KOPT-K1 (cell line): ENCODE data around the gene PLP2.
A peak's percentile ranks its signal among the peaks of the same experiment; 100 is the strongest.

Experiments used
- H3K27ac ChIP-seq: fragments of 200-600 bp; sonication (generic); 2 replicates; pipeline ENCODE4 v1.5.1; 2016; ENCODE audit warnings: antibody characterized with exemption, mild to moderate bottlenecking, low read depth, low read length; ENCODE audit not compliant: poor library complexity, severe bottlenecking
- H3K36me3 ChIP-seq: fragments of 200-600 bp; sonication (generic); 2 replicates; pipeline ENCODE4 v1.5.1; 2017; ENCODE audit warnings: antibody characterized with exemption, mild to moderate bottlenecking, low read length, moderate library complexity; ENCODE audit not compliant: insufficient read depth
- H3K9me3 ChIP-seq: fragments of 200-600 bp; sonication (generic); 2 replicates; pipeline ENCODE4 v1.5.1; 2017; ENCODE audit warnings: antibody characterized with exemption, low read length, mild to moderate bottlenecking; ENCODE audit not compliant: insufficient read depth, poor library complexity, severe bottlenecking

The PLP2 gene

DNA sequence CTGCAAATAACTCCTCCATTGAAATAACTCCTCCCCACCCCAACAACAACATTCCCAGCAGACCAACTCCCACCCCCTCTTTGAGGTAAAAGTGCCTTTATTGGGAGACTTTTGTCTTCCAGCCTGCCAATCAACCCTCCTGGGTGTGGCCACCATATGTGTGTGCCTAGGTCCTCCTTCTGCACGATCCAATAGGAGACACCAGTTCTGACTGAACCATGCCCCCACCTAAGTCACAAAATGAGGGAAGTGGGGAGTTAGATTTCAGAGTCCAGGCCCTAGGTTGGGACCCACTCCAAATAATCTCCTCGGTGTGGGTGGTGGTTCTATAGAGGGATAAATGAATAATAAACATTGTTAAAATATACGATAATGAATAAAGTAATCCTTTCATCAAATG is 3.0 kb downstream of the PLP2 start:
- Histone ChIP-seq H3K36me3 (peaks cover 59% of the 10 kb centered on the region), H3K27ac (no peak overlapping the region), H3K9me3 (no peaks in the 10 kb centered on the region)

DNA sequence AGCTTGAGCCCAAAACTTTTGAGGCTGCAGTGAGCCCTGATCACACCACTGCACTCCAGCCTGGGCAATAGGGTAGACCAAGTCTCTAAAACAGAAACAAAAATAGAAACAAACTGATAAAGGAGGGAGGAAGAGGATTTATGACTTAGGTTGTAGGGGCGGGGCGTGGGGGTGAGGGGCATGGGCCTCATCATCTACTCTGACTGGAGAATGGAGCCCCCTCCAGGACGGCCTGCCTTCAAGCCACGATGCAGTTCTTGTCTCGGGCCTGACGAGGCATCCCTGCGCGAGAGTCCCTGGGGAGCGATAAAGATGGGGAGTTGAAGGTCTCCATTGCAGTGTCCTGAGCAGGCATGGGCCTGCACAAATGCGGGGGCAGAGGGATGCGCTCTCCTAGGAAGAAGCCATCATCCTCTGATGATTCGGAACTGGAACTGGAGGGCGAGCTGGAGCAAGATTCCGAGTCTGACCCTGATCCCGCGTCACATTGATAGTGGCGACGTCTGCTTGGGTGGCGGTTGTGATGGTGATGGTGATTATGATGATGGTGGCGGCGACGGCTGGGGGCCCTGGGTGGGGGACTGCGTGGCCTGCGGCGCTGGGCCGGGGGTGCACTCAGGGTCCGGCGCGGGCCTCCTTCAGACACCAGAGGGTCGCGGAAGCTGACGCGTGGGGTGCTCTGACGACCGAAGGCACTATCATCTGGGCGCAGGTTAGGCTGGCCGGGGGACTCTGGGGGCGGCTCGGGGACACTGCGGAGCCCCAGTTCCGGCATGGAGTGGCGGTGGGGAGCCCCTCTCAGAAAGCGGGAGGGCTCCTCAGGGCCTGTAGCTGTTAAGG is 4.0 kb downstream of the PLP2 start:
- Histone ChIP-seq H3K27ac (no peak overlapping the region), H3K9me3 (no peaks in the 10 kb centered on the region), H3K36me3 (peaks cover 59% of the 10 kb centered on the region)

DNA sequence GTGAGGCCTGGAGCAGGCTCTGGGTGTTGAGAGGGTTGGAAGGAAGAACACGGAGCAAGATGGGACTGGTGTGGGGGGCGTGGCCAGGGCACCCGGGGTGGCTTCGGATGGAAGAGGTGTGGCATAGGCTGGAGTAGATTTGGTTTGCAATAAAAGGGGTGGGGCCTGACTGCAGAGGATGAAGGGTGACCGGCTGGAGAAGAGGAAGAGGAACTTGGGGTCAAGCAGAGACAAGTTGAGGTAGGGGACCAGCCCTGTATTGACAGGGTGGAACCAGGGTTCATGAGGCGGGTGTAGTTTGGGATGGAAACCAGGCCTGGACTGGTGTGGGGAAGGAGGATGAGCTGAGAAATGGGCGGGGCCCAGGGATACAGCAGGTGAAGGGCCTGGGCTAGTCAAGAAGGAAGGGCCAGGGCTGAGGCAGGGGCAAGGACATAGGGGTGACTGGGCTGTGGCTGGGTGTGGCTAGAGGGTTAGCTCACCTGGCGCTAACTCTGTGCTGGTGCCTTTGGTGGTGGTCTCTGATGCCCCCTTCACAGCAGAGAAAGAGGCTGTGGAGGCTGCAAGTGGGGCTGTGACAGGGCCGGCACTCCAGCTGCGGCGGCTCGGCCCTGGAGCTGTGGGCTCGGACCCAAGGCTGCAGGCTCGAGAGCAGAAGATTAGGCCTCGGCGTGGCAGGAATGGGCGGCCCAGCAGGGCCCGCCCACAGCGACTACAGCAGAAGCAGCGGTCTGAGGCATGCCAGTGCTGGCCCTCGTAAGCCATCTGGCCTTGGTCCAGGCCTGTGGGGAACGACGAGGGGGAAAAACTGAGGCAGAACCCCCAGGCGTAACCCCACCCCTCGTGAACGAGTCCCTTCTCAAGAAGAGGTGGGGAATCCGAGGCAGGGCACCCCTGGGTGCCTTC is 5.0 kb downstream of the PLP2 start:
- peaks cover 59% of the 10 kb centered on the region for H3K36me3 ChIP-seq
- no peak overlapping the region for H3K27ac ChIP-seq
- no peaks in the 10 kb centered on the region for H3K9me3 ChIP-seq

DNA sequence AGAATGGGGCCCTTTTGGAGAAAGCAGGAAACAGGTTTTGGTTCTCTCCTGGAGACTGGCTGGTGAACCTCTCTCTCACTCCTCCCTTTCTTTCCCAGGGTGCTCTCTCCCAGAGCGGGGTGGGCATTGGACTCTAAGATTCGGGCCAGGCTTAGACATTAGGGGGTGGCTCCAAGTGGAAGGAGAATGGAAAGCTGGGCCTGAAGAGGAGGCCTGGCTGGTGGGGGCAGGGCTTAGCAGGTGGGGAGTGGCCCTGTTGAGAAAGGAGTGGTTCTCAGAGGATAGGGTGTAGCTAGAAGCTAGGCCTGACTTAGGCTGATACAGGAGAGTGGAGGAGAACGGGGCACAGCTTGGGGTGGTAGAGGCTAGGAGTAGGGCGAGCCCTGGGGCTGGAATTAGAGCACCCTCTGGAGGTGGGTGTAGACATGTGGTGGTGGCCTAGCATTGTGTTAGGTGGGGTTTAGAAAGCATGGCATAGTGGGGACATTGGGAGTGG is 5.7 kb downstream of the PLP2 start:
- Histone ChIP-seq H3K27ac (no peak overlapping the region), H3K36me3 (peaks cover 59% of the 10 kb centered on the region), H3K9me3 (no peaks in the 10 kb centered on the region)

DNA sequence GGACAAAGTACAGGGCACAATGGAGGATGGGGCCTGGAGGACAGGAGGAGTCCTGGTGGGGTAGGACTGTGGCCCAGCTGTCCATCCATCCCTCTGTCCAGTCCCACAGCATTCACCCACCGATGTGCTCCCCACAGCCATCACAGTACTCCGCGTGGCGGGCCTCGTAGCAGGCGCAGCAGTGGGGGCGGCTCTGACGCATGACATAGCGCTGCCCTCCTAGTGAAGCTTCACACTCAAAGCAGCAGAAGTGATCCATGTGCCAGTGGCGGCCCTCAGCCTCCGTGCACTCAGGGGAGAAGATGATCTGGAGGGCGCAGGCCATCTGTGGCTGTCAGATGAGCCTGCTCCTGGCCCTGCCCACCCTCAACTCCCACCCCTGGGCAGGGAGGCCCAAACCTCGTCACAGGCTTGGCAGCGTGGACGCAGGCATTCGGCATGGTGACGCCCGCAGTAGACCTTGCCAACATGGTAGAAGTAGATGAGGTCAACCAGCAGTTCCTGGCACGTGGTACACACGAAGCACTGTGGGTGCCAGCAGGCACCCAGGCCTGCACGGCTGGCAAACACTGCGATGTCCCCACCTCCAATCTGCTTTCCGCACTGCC is 6.3 kb downstream of the PLP2 start:
- H3K36me3 ChIP-seq = peaks cover 57% of the 10 kb centered on the region
- no peaks in the 10 kb centered on the region for H3K9me3 ChIP-seq
- H3K27ac ChIP-seq = no peak overlapping the region

DNA sequence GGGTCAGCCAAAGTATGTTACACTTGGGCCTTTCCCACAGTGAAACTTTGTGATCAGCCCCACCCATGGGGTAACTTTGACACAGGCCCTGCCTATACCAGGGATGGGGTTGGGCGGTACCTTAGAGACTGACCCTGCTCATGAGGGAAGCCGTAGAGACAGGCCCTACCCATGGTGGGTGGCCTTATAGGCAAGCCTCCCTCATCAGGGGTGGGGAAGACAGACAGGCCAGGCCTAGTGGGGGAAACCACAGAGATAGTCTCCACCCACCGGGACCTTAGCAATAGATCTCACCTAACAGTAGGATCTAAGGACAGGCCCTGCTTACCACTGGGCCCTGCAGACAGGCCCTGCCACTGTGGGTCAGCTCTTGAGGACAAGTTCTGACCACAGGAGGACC is 6.8 kb downstream of the PLP2 start:
- Histone ChIP-seq H3K36me3 (peaks cover 52% of the 10 kb centered on the region), H3K9me3 (no peaks in the 10 kb centered on the region), H3K27ac (no peak overlapping the region)

DNA sequence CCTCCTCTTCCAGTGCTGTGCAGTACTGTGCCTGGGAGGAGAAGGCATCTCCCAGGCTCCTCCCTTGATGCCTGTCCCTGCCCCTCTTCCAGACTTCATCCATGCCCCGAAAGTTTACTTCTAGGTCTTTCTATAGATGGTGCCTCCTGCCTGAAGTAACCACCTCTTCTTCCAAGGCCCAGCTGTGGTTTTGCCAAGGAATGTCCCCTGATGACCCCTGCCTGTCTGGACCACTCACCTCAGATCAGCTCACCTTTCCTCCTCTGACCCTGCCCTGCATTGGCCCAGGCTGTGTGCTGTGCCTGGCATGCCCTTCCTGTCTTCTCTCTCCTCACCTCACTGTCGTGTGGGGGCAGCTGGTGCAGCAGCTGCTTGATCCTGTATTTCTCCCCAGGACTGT is 7.7 kb downstream of the PLP2 start:
- H3K27ac ChIP-seq = no peak overlapping the region
- peaks cover 43% of the 10 kb centered on the region for H3K36me3 ChIP-seq

DNA sequence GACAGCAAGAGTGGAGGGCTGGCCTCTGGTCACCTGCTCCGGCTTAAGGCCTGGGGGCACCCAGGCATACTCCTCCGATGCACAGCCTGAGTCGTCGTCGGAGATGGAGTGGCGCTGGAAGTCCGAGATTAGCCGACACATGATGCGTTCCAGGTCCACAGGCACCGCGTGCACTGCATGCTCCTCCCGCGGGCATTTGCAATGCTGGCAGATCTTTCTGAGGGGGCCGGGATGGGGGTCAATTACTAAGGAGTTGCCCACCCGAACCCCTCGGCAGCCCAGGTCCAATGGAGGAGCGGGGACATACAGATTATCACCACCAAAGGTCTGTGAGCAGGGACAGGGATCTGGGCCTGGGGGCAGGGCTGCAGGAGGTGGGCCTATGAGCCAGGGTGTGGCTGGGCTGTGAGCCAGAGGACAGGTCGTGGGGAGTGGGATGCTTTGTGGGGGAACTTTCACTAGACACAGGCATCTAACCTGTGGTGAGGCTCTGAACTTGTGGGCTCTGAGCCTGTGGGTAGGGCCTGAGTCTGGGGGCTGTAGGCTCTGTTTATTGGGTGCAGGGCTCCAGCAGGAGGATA is 12.1 kb downstream of the PLP2 start:
- Histone ChIP-seq H3K9me3 (no peaks in the 10 kb centered on the region), H3K36me3 (peaks cover 2% of the 10 kb centered on the region; the same call in 1 of the 2 replicates), H3K27ac (no peak overlapping the region)

More for the DNA sequence above, 7.7 kb downstream of the PLP2 start:
- no peaks in the 10 kb centered on the region for H3K9me3 ChIP-seq

DNA sequence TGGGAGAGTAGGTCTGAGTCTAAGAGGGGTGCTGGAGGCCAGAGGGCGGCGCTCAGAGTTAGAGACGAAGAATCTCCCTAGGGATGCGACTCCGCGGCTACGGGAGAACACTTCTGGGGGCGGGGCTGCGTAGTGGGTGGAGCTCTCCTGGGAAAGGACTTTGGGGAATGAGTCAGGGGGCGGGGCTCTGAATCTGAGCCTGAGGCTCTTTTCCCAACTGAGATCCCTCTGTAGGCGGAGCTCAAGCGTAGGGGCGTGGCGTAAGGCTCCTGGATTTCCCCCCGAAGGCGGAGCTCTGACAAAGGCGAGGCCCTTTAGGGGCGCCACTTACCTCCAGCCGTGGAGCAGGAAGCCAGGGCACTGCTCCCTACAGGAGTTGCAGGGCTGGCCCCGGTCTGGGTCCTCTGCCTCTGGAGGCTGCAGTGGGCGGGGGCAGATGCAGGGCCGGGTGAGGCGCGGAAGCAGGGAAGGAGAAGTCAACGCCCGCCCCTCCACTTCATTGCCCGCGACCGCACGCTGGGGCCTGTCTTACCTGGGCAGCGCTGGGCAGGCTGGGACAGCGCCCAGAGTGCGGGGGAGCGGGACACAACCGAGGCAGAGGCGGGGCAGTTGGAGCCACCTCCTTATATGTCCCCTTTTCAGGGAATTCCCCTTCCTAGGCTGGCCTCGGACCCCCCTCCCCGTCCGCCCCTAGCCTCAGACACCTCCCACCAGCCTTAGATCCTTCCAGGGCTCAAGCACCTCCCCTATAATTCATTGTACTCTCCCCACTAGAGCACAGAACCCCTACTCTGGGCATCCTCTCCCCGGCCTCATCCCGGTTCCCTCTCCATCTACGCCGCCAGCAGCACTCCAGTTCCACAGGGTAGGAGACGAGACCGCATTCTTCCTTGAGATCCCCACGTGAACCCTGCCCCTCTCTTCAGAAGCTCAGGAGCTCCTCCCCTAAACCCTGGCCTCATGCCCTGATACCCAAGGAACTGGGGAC is 12.9 kb downstream of the PLP2 start:
- H3K9me3 ChIP-seq = no peaks in the 10 kb centered on the region
- H3K27ac ChIP-seq = no peak overlapping the region

DNA sequence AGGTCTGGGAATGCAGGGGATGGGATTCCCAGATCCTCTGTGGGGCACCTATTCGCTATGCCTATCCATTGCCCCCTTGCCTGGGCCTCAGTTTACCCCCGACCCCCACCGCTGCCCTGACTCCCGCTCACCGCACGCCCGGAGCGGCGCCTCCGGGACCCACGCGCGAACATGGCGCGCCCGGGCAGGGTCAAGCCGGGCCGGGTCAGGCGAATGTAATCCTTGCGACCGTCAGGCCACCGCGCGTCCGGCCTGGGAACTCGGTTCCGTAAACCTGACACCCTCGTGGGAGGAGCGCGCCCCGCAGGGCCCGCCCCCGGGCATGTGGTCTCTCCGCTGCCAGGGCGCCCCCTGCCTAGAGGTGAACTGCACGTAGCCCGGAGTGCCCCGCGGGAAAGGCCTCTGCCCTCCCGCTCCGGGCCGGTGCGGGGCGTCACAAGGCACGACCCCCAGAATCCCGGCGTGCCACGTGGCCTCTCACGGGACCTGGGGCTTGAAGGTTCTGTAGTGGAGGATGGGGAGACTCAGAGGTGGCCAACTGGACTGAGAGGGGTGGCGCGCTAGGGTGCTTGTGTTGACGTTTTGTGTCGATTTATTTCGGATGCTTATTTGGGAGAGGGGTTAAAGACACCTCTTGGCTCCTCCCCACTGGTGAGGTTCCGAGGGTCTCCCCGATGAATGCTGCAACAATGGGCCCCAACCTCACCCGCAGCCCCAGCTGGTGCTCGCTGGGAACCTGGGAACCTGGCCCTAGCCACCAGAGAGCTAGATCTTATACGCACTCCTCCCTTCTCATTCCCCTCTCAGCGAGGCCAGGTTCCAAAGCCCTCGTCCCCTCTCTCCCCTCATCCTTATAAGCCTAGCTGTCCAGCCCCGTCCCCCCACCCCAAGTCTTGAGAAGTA is 14.7 kb downstream of the PLP2 start, which contains the start of gene PRICKLE3:
Gene PRICKLE3, minus strand, starts transcription at position 249 of the 903 bp plus-strand sequence. Its CDS starts 76 bp downstream, at position 173.
- Histone ChIP-seq H3K27ac (peak within 1 kb of the TSS; percentile 54), H3K36me3 (no peaks in the 10 kb centered on the region; the same call in 1 of the 2 replicates), H3K9me3 (no peaks in the 10 kb centered on the region)

More for the DNA sequence above, 12.9 kb downstream of the PLP2 start:
- H3K36me3 ChIP-seq = no peaks in the 10 kb centered on the region; the same call in 1 of the 2 replicates

DNA sequence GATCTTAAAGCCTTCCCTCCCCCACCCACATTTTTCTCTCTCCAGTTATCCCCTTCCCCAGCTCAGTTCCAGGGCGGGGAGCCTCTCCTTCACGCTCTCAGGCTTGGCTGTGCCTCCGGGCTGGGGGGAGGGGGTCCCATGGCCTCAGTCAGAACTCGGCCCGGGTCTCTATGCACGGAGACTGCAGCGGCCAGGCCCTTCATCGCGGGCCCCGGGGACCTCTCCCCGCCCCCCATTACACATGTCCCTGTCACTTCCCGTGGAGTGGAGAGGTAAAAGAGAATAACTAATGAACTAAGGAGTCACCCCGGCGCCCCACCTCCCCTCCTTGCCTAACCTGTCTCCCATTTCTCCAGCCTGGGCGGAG is 15.3 kb downstream of the PLP2 start:
- H3K27ac ChIP-seq = no peak overlapping the region
- H3K9me3 ChIP-seq = no peaks in the 10 kb centered on the region
- no peaks in the 10 kb centered on the region; the same call in 1 of the 2 replicates for H3K36me3 ChIP-seq

DNA sequence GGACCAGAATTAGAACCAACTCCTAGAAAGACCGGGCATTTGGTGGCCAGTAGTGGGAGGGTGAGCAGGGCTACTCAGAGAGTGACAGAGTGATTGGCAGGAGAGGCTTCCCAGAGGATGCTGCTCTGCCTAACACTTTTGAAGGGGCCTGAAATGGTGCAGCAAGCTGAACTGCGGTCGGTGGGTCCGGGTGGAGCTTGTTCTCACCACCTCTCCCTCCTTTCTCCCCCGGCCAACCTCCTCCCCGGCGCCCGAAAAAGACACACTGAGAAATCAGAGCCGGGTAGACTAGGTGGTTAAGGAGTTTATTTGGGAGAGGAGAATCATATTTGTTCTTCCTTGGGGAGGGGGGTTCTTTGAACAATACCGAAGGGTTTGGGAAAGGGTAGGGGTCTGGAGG is 15.8 kb downstream of the PLP2 start:
- Histone ChIP-seq H3K27ac (no peak overlapping the region), H3K36me3 (no peaks in the 10 kb centered on the region; the same call in 1 of the 2 replicates), H3K9me3 (no peaks in the 10 kb centered on the region)
